B cell (primary cell): Measurements from ENCODE around the gene GET4. TPM values are rescaled to one million over a fixed set of nuclear protein-coding genes. Genes with fewer than 3 reads are reported as not detected.

Experiments used
- ATAC-seq: fragments of 200-7000 bp; cut with Tn5 transposase; one replicate; pipeline ENCODE4 v1.10.0; 2021; ENCODE audit warnings: low read depth, mild to moderate bottlenecking, moderate number of reproducible peaks, moderate library complexity
- CTCF ChIA-PET: fragments of 350-600 bp; sonication (Branson Sonifier 250); formaldehyde crosslinking; loops from one replicate; lab custom pipeline; 2021; ENCODE audit warnings: antibody characterized with exemption, inconsistent platforms; lab: Charles Lee
- POLR2A ChIA-PET: fragments of 350-600 bp; sonication (Branson Sonifier 250); formaldehyde crosslinking; loops from one replicate; lab custom pipeline; 2021; ENCODE audit warnings: antibody characterized with exemption; lab: Charles Lee
- DNase-seq: peaks from one replicate; pipeline ENCODE4 v3.0.0; 2013
- H2AFZ ChIP-seq: 2 replicates; pipeline ENCODE4 v1.6.1; 2012; ENCODE audit warnings: mild to moderate bottlenecking, low read depth, low read length; ENCODE audit not compliant: insufficient read depth, poor library complexity, severe bottlenecking
- H3K27ac ChIP-seq, 2 donors: 1 replicate in 1 of 2; 2 replicates in 1 of 2; pipeline ENCODE4 v1.5.1; 2012 to 2013; ENCODE audit warnings: low read length in 2 of 2, mild to moderate bottlenecking in 2 of 2, moderate library complexity in 1 of 2
- H3K27me3 ChIP-seq, 4 experiments: fragments of 200-600 bp in 1 of 4; sonication (generic) in 1 of 4; replicated peaks in 1 of 4; 1 replicate in 2 of 4; 2 replicates in 2 of 4; pipeline versions ENCODE4 v1.6.1 to v1.7.0; 2013 to 2016; ENCODE audit warnings: low read length in 3 of 4, mild to moderate bottlenecking in 2 of 4, mixed read lengths in 1 of 4, moderate library complexity in 1 of 4; ENCODE audit not compliant: insufficient read depth in 4 of 4, control insufficient read depth in 3 of 4; ENCODE audit errors: control extremely low read depth in 1 of 4
- H3K36me3 ChIP-seq, 2 experiments: replicated peaks in 1 of 2; 1 replicate in 1 of 2; 2 replicates in 1 of 2; pipeline versions ENCODE4 v1.6.1 to v1.7.1; 2013; ENCODE audit warnings: low read length in 1 of 2; ENCODE audit not compliant: insufficient read depth in 2 of 2, control insufficient read depth in 1 of 2; ENCODE audit errors: control extremely low read depth in 1 of 2, extremely low read depth in 1 of 2
- H3K4me1 ChIP-seq, 2 donors: fragments of 200-600 bp in 1 of 2; sonication (generic) in 1 of 2; 1 replicate in 1 of 2; 2 replicates in 1 of 2; pipeline versions ENCODE4 v1.5.1 to v1.6.1; 2013 to 2017; ENCODE audit warnings: low read length in 2 of 2; ENCODE audit not compliant: control insufficient read depth in 2 of 2, insufficient read depth in 2 of 2
- H3K4me2 ChIP-seq: replicated peaks from 2 replicates; pipeline ENCODE3; 2012; ENCODE audit warnings: mild to moderate bottlenecking, low read depth, low read length; ENCODE audit not compliant: poor library complexity, severe bottlenecking
- H3K4me3 ChIP-seq, 5 experiments: fragments of 200-600 bp in 1 of 5; sonication (generic) in 1 of 5; 1 replicate in 3 of 5; 2 replicates in 2 of 5; pipeline versions ENCODE4 v1.5.1 to v1.7.0; 2011 to 2016; ENCODE audit warnings: low read length in 4 of 5, mild to moderate bottlenecking in 4 of 5, low read depth in 2 of 5, control low read depth in 1 of 5, moderate library complexity in 1 of 5; ENCODE audit not compliant: insufficient read depth in 1 of 5; ENCODE audit errors: control extremely low read depth in 1 of 5, extremely low read depth in 1 of 5
- H3K79me2 ChIP-seq: fragments of 200-600 bp; sonication (generic); one replicate; pipeline ENCODE4 v1.6.0; 2016; ENCODE audit warnings: low read length; ENCODE audit not compliant: control insufficient read depth, insufficient read depth
- H3K9ac ChIP-seq: fragments of 200-600 bp; sonication (generic); 2 replicates; pipeline ENCODE4 v1.6.1; 2017; ENCODE audit warnings: mild to moderate bottlenecking, low read length, moderate library complexity
- H3K9me3 ChIP-seq, 3 donors: one replicate each; pipeline versions ENCODE4 v1.6.1 to v1.7.1; 2013; ENCODE audit warnings: low read length in 2 of 3; ENCODE audit not compliant: control insufficient read depth in 2 of 3, insufficient read depth in 1 of 3; ENCODE audit errors: control extremely low read depth in 1 of 3
- H4K20me1 ChIP-seq: 2 replicates; pipeline ENCODE4 v1.6.0; 2012; ENCODE audit warnings: mild to moderate bottlenecking, low read length; ENCODE audit not compliant: insufficient read depth, control insufficient read depth, poor library complexity, severe bottlenecking
- H3K27ac Mint-ChIP-seq: one replicate; pipeline ENCODE4 v1.8.0; 2021; ENCODE audit warnings: mixed read lengths
- H3K27me3 Mint-ChIP-seq: one replicate; pipeline ENCODE4 v1.8.0; 2021; ENCODE audit warnings: mixed read lengths
- H3K4me1 Mint-ChIP-seq: one replicate; pipeline ENCODE4 v1.8.0; 2021; ENCODE audit warnings: mixed read lengths
- H3K4me3 Mint-ChIP-seq: one replicate; pipeline ENCODE4 v1.8.0; 2021; ENCODE audit warnings: mixed read lengths
- H3K9me3 Mint-ChIP-seq: one replicate; pipeline ENCODE4 v1.8.0; 2022; ENCODE audit warnings: mixed read lengths; ENCODE audit not compliant: insufficient read depth
- EZH2 ChIP-seq: IDR thresholded peaks from 2 replicates; pipeline ENCODE4 v1.6.1; 2012; ENCODE audit warnings: borderline replicate concordance, low read depth, mild to moderate bottlenecking, moderate library complexity, low read length; ENCODE audit not compliant: insufficient read depth, poor library complexity, severe bottlenecking
- WGBS: methylation state at CpG from one replicate; pipeline ENCODE4 v1.1.5; 2013; ENCODE audit warnings: missing lambda C conversion rate; ENCODE audit not compliant: insufficient coverage; 5-methylcytosine and 5-hydroxymethylcytosine counted together
- intact Hi-C: fragments of 100-400 bp; cut with micrococcal nuclease; formaldehyde crosslinking; loops from one replicate; pipeline ENCODE4 v1.10.0; 2022
- polyA plus RNA-seq: library from polyadenylated mRNA; depleted of rRNA; stranded (reverse); fragments of >200 nt; gene quantifications from 2 replicates; pipeline ENCODE4 v1.2.3, GENCODE V29; 2012
- total RNA-seq, 2 donors: library from RNA; stranded (reverse); fragments of 120-200 nt in 1 of 2; gene quantifications; 1 replicate in 1 of 2; 2 replicates in 1 of 2; pipeline versions ENCODE4 v1.2.3 to v1.2.4, GENCODE V29; 2013 to 2022
- TF ChIP-seq, protein P1 (sequence below): fragments of 200-600 bp; IDR thresholded peaks from one replicate; pipeline ENCODE4 v1.8.0; 2022; ENCODE audit warnings: antibody characterized with exemption, mild to moderate bottlenecking

The GET4 gene
- total and polyA plus RNA-seq, 2 donors (not counting 1 experiment from before 2014, with no cell fraction given) = 53.5 to 65.5 TPM

DNA sequence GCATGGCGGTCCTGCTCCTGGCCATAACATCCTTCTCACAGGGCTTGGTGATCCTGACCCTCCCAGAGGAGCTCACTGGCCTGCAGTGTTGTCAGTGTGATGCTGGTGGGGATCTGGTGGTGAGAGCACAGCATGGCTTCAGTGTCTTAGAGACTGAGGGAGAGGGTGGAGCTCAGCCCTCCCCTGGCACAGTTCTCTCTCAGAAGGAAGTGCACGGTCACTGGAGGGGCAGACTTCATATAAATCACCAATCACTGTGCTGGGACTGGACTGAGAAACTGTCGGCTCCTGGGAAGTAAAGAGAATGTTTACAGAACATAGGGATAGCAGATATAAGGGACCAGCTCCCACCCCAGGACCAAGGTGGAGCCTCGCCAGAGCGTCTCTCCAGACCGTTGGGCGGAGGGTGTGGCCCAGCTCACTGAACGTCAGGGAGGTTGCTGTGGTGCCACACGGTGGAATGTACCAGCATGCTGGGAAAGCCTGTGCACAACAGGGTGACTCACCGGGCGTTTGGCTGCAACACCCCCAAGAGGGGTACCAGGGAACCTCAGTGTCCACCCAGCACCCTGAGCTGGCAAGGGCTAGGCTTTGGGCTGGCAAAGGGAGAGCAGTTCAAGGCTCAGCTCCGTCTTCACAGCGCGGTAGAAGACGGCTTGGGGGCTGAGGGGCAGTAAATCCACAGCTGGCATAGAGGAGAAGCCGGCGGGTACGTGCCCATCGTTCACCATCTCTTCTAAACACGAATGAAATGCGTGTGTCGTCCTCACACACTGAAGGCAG, 8.8 kb upstream of the GET4 start:
- H3K36me3 ChIP-seq = peaks cover 0 to 54% of the 10 kb centered on the region in 2 experiments
- H3K27me3 ChIP-seq = no peaks in the 10 kb centered on the region
- intact Hi-C loops = no loop called here
- H2AFZ ChIP-seq = no peak overlapping the region
- Mint-ChIP-seq H3K4me1 (no peaks in the 10 kb centered on the region), H3K4me3 (no peak overlapping the region), H3K27ac (no peak overlapping the region), H3K27me3 (no peaks in the 10 kb centered on the region), H3K9me3 (no peaks in the 10 kb centered on the region)
- ChIA-PET POLR2A (no interaction called here), CTCF (no interaction called here)
- TF ChIP-seq, protein P1, sequence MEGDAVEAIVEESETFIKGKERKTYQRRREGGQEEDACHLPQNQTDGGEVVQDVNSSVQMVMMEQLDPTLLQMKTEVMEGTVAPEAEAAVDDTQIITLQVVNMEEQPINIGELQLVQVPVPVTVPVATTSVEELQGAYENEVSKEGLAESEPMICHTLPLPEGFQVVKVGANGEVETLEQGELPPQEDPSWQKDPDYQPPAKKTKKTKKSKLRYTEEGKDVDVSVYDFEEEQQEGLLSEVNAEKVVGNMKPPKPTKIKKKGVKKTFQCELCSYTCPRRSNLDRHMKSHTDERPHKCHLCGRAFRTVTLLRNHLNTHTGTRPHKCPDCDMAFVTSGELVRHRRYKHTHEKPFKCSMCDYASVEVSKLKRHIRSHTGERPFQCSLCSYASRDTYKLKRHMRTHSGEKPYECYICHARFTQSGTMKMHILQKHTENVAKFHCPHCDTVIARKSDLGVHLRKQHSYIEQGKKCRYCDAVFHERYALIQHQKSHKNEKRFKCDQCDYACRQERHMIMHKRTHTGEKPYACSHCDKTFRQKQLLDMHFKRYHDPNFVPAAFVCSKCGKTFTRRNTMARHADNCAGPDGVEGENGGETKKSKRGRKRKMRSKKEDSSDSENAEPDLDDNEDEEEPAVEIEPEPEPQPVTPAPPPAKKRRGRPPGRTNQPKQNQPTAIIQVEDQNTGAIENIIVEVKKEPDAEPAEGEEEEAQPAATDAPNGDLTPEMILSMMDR = no peak
- no peak for TF ChIP-seq EZH2
- H3K9ac ChIP-seq = no peak overlapping the region
- H4K20me1 ChIP-seq = no peaks in the 10 kb centered on the region
- H3K27ac ChIP-seq = no peak overlapping the region
- 94% methylated on average over 21 of the region's 22 CpGs for WGBS
- no peak overlapping the region for H3K4me2 ChIP-seq
- H3K4me1 ChIP-seq = no peaks in the 10 kb centered on the region
- no peaks in the 10 kb centered on the region for H3K79me2 ChIP-seq
- H3K4me3 ChIP-seq = no peak overlapping the region
- no peak for ATAC-seq
- no peaks in the 10 kb centered on the region for H3K9me3 ChIP-seq
- no peak for DNase-seq

DNA sequence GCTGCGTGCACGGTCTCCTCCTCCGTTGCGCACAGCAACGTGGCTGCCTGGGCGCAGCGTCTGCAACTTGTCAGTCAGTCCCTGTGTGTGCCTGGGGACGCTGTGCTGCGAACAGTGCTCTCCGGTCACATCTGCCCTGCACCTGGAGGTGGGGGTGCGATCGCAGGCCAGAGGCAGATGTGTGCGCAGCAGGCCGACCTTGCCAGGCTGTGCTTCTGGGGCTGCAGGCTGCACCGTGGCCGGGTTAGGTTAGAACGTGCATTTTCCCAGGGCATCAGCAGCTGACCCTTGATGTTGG, 8.2 kb upstream of the GET4 start:
- no peak overlapping the region for H3K9ac ChIP-seq
- POLR2A ChIA-PET = no interaction called here
- Mint-ChIP-seq H3K9me3 (no peaks in the 10 kb centered on the region), H3K4me1 (peaks cover 3% of the 10 kb centered on the region), H3K27ac (no peak overlapping the region), H3K4me3 (no peak overlapping the region), H3K27me3 (no peaks in the 10 kb centered on the region)
- no peak overlapping the region for H3K4me3 ChIP-seq
- H4K20me1 ChIP-seq = no peaks in the 10 kb centered on the region
- 99% methylated on average over 17 of the region's 17 CpGs for WGBS
- H3K4me2 ChIP-seq = no peak overlapping the region
- intact Hi-C loops = no loop called here
- H2AFZ ChIP-seq = no peak overlapping the region
- peaks cover 0 to 56% of the 10 kb centered on the region in 2 experiments for H3K36me3 ChIP-seq
- no peak overlapping the region for H3K27ac ChIP-seq
- CTCF ChIA-PET = no interaction called here
- no peaks in the 10 kb centered on the region for H3K27me3 ChIP-seq
- no peak for DNase-seq
- no peaks in the 10 kb centered on the region for H3K79me2 ChIP-seq
- no peak for TF ChIP-seq EZH2
- TF ChIP-seq, protein P1 = no peak
- H3K4me1 ChIP-seq = peaks cover 2 to 3% of the 10 kb centered on the region in 2 donors
- no peaks in the 10 kb centered on the region for H3K9me3 ChIP-seq
- no peak for ATAC-seq
